GM12874 (cell line): Measurements from ENCODE around the gene JUP.

Experiments
- TF ChIP-seq, protein P1 (sequence below): IDR thresholded peaks from 2 replicates; pipeline ENCODE4 v1.5.1; 2011; ENCODE audit warnings: low read depth, mild to moderate bottlenecking, control low read depth, low read length, moderate library complexity; ENCODE audit not compliant: insufficient read depth

Gene JUP

DNA sequence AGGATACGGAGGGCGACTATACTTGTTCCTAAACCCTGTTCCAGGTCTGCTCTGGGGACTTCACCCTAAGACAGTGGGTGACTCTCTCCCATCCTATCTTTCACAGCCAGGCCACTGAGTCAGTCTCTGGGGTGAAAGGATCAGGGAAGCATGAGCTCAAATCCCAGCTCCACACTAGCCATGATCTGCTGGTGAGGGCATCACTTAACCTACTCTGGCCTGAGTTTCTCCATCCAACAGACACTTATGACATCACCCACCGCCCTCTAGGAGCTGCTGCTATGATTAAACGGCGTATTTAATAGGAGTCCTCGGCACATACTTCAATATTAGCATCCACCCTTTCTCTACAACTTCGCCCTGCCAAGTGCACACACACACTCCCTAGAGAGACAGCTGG, 64.3 kb downstream of the JUP start:
- TF ChIP-seq, protein P1, sequence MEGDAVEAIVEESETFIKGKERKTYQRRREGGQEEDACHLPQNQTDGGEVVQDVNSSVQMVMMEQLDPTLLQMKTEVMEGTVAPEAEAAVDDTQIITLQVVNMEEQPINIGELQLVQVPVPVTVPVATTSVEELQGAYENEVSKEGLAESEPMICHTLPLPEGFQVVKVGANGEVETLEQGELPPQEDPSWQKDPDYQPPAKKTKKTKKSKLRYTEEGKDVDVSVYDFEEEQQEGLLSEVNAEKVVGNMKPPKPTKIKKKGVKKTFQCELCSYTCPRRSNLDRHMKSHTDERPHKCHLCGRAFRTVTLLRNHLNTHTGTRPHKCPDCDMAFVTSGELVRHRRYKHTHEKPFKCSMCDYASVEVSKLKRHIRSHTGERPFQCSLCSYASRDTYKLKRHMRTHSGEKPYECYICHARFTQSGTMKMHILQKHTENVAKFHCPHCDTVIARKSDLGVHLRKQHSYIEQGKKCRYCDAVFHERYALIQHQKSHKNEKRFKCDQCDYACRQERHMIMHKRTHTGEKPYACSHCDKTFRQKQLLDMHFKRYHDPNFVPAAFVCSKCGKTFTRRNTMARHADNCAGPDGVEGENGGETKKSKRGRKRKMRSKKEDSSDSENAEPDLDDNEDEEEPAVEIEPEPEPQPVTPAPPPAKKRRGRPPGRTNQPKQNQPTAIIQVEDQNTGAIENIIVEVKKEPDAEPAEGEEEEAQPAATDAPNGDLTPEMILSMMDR, result no peak

DNA sequence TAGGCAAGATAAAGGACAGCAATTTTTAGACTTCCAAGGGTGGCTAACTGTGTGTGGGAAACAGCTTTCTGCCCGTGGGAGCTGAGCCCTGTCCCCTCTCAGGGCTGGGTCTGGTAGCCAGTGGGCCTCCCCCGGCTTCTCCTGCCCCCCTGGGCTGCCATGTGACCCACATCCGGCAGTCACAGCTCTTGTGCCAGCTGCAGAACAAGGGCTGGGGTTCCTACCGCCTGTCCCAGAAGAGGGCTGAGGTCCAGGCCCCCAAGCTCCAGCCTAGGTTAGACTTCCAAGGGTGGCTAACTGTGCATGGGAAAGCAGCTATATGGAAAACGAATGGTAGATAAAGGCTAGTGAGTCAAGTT, 68.2 kb downstream of the JUP start:
- TF ChIP-seq, protein P1, result no peak

DNA sequence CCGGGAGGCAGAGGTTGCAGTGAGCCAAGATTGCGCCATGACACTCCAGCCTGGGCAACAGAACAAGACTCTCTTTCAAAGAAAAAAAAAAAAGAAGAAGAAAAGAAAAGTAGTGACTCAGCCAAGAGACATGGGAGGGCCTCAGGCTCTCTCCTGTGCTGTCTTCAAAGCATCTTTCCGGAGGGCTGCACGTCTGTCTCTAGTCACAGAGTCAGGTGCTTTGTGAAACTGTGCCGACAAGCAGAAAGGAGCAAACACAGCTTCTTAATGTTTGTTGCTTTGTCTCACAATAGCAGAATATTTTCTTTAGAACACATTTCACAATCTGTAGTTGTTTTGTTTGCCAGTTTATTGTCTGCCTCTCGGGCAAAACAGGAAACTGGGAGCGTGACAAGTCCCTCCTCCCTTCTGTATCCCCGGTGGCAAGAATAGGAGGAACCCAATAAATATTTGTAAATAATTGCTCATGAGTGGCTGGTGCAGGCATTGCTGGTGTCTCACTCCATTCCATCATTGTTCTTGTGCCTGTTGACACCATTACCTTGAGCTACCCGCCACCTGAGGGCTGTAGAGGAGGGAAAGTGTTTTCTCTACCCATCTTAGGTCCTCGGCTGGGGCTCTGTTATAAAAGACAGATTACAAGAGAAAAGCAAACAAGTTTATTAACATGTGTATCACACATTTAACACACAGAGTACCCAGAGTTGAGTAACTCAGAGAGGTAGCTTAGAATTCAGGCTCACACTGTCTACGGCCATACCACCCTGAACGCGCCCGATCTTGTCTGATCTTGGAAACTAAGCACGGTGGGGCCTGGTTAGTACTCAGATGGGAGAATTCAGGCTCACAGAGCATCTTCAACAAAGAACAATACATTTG, 68.9 kb downstream of the JUP start:
- TF ChIP-seq, protein P1, result no peak

DNA sequence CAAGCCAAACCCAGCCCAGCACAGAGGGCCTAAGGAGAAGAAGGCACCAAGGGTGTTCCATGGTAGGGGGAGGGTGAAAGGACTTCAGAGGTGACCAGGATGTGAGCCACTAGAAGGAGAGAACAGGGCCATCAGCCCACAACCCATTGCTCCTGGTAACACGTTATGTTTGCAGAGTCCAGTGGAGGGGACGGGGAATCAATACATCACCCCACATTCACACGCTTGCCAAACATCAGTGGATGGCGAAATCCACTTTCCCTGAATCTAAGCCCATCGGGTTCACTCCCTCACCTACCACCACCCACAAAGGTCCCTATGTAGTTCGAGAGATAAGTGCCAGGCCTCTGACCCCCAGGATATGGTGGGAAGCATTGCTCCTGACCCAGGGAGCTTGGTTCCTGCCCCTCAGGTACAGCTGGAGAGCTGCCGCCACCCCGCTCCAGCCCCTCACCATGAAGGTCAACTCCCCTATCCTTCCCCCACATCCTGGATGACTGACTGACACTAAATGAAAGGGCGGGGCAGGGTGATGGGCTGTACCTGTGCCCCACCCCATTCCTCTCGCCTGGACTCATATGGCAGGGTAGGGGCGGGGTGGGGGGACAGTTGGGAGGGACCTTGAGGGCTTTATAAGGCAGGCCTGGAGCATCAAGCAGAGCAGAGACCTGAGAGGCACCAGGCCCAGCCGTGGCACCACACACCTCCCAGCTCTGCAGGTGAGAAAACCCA, 74.7 kb downstream of the JUP start, which contains the start of gene GAST:
Gene GAST, plus strand, starts transcription at position 663 of the 732 bp plus-strand sequence. CDS start 3,106 bp downstream, outside the sequence.
- TF ChIP-seq, protein P1, result no peak

DNA sequence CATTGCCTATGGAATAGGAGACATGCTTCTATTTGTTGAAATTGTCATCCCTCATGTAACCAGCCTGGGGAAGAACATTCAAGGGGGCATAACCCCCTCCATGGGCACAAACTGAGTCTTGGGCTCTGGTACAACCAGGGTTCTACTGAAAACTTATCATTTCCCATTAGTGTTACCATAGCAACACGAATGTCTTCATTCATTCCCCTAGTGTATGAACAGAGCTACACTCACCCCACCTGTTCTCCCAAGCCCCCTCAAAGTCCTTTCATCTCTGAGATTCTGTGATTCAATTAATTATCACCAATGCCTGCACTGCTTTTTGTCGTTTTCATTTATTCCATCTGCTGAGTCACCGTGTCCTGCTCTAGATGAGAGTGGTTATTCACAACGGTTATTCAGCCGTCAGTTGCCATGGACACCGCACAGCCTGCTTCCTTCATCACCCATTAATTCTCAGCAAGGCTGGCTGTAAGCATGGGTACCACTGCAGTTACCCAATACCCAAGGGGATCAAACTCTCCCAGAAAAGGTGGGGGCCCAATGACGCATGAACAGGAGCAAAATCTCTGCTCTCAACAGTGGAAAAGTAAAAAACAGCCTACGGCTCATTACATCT, 75.9 kb downstream of the JUP start:
- TF ChIP-seq, protein P1, result no peak

DNA sequence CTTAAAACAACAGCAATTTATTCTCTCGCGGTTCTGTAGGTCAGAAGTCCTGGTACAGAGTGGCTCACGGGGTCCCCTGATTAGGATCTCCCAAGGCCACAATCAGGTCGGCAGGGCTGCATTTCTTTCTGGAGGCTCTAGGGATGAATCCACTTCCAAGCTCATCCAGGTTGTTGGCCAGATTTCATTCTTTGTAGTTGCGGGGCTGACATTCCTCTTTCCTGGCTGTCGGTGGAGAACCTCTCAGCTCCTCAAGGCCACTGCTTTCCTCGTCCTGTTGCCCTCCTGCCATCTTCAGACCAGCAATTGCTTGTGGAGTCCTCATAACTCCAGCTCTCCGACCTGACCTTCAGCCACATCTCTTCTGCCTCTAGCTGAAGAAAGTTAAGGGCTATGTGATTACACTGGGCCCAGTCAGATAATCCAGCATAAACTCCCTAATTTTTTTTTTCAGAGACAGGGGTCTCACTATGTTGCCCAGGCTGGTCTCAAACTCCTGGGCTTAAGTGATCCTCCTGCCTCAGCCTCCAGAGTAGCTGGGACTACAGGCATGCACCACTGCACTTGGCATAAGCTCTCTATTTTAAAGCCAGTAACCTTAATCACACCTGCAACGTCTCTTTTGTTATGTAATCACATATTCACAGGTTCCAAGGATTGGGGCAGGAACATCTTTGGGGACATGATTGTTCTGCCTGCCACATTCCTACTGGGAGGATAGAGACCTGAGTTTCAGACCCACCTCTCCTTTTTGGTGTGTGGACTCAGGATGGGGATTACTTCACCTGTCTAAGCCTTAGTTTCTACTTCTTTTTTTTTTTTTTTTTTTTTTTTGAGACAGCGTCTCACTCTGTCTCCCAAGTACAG, 78.5 kb downstream of the JUP start:
- TF ChIP-seq, protein P1, result no peak
